Stimulated activated naive B cell treated with anti-CD40 and anti-IgM and Interleukin-4, amounts not matched to agents 10 μg/mL and 1 μg/mL and 100 μg/mL, for 72 hours (primary cell): ENCODE data around the gene SIGLEC7.

Experiments used
- ATAC-seq, 2 donors: fragments of 150-1000 bp; cut with Tn5 transposase; replicated peaks; 2 replicates each; pipeline ENCODE4 v1.10.0; 2021; ENCODE audit warnings: moderate library complexity in 1 of 2
- DNase-seq: peaks from one replicate; pipeline ENCODE4 v3.0.0; 2021
- H3K27ac Mint-ChIP-seq: one replicate; pipeline ENCODE4 v1.8.0; 2022; ENCODE audit warnings: mild to moderate bottlenecking, mixed read lengths
- H3K27me3 Mint-ChIP-seq, 2 donors: one replicate each; pipeline ENCODE4 v1.8.0; 2022; ENCODE audit warnings: mixed read lengths in 2 of 2
- H3K36me3 Mint-ChIP-seq, 2 donors: one replicate each; pipeline ENCODE4 v1.8.0; 2022; ENCODE audit warnings: mixed read lengths in 2 of 2, mild to moderate bottlenecking in 1 of 2
- H3K4me1 Mint-ChIP-seq, 2 donors: one replicate each; pipeline ENCODE4 v1.8.0; 2022; ENCODE audit warnings: mixed read lengths in 2 of 2, mild to moderate bottlenecking in 1 of 2
- H3K4me3 Mint-ChIP-seq, 2 donors: one replicate each; pipeline ENCODE4 v1.8.0; 2022; ENCODE audit warnings: mild to moderate bottlenecking in 2 of 2, mixed read lengths in 2 of 2, moderate library complexity in 1 of 2
- H3K9me3 Mint-ChIP-seq, 2 donors: one replicate each; pipeline ENCODE4 v1.8.0; 2022; ENCODE audit warnings: mixed read lengths in 2 of 2, mild to moderate bottlenecking in 1 of 2

SIGLEC7 gene

GRCh38 chr19:51123802-51124201, 18.3 kb upstream of the SIGLEC7 start:
- no peak for DNase-seq
- Mint-ChIP-seq H3K27me3 (peaks cover 22 to 24% of the 10 kb centered on the region in 2 donors), H3K4me3 (no peak overlapping the region)

GRCh38 chr19:51124216-51124615, 17.9 kb upstream of the SIGLEC7 start:
- Mint-ChIP-seq H3K4me1 (peaks cover 18 to 48% of the 10 kb centered on the region in 2 donors), H3K4me3 (no peak overlapping the region), H3K27me3 (peaks cover 23 to 24% of the 10 kb centered on the region in 2 donors), H3K27ac (no peak overlapping the region), H3K36me3 (no peaks in the 10 kb centered on the region), H3K9me3 (peaks cover 0 to 2% of the 10 kb centered on the region in 2 donors)
- ATAC-seq (no peak), DNase-seq (no peak)

More at GRCh38 chr19:51123802-51124201, 18.3 kb upstream of the SIGLEC7 start:
- no peak overlapping the region for H3K27ac Mint-ChIP-seq
- no peaks in the 10 kb centered on the region for H3K36me3 Mint-ChIP-seq
- H3K4me1 Mint-ChIP-seq: peaks cover 18 to 46% of the 10 kb centered on the region in 2 donors
- peaks cover 0 to 2% of the 10 kb centered on the region in 2 donors for H3K9me3 Mint-ChIP-seq
- no peak for ATAC-seq

- ATAC-seq (no peak), DNase-seq (no peak)
- Mint-ChIP-seq H3K27me3 (peaks cover 25 to 26% of the 10 kb centered on the region in 2 donors), H3K4me1 (peaks cover 18 to 51% of the 10 kb centered on the region in 2 donors), H3K9me3 (peaks cover 0 to 2% of the 10 kb centered on the region in 2 donors), H3K4me3 (no peak within 1 kb of the TSS), H3K36me3 (peaks cover 0 to under 1% of the 10 kb centered on the region in 2 donors), H3K27ac (no peak within 1 kb of the TSS)
Measured at GRCh38 chr19:51124729-51125128, 17.4 kb upstream of the SIGLEC7 start, which contains the start of gene SIGLEC9. TSS of gene SIGLEC9 (plus strand) at chr19:51124906. CDS start at chr19:51124975, 69 bp downstream.

GRCh38 chr19:51125421-51126075, 16.6 kb upstream of the SIGLEC7 start:
- no peak for DNase-seq
- H3K9me3 Mint-ChIP-seq: peaks cover 0 to 2% of the 10 kb centered on the region in 2 donors

GRCh38 chr19:51127032-51127431, 15.1 kb upstream of the SIGLEC7 start:
- no peak overlapping the region for H3K4me3 Mint-ChIP-seq
- peaks cover 0 to 1% of the 10 kb centered on the region in 2 donors for H3K9me3 Mint-ChIP-seq
- peaks cover 22 to 66% of the 10 kb centered on the region in 2 donors for H3K4me1 Mint-ChIP-seq
- no peak for DNase-seq
- H3K36me3 Mint-ChIP-seq: peaks cover 0 to 4% of the 10 kb centered on the region in 2 donors
- no peak overlapping the region for H3K27ac Mint-ChIP-seq
- ATAC-seq: no peak
- peaks cover 25 to 27% of the 10 kb centered on the region in 2 donors for H3K27me3 Mint-ChIP-seq

More at GRCh38 chr19:51125421-51126075, 16.6 kb upstream of the SIGLEC7 start:
- H3K36me3 Mint-ChIP-seq: peaks cover 0 to 3% of the 10 kb centered on the region in 2 donors
- peaks cover 21 to 56% of the 10 kb centered on the region in 2 donors for H3K4me1 Mint-ChIP-seq
- H3K27me3 Mint-ChIP-seq: peaks cover 25 to 30% of the 10 kb centered on the region in 2 donors
- no peak overlapping the region for H3K4me3 Mint-ChIP-seq
- H3K27ac Mint-ChIP-seq: no peak overlapping the region
- ATAC-seq: no peak

- Mint-ChIP-seq H3K9me3 (peaks cover 0 to 1% of the 10 kb centered on the region in 2 donors), H3K4me1 (peaks cover 27 to 66% of the 10 kb centered on the region in 2 donors), H3K27ac (no peak overlapping the region), H3K36me3 (peaks cover 0 to 4% of the 10 kb centered on the region in 2 donors), H3K4me3 (no peak overlapping the region), H3K27me3 (peaks cover 24 to 28% of the 10 kb centered on the region in 2 donors)
- DNase-seq (no peak), ATAC-seq (no peak)
Measured at GRCh38 chr19:51127755-51128154, 14.3 kb upstream of the SIGLEC7 start.

GRCh38 chr19:51128227-51128626, 13.9 kb upstream of the SIGLEC7 start:
- Mint-ChIP-seq H3K9me3 (peaks cover 0 to 1% of the 10 kb centered on the region in 2 donors), H3K27ac (no peak overlapping the region), H3K4me1 (peaks cover 26 to 61% of the 10 kb centered on the region in 2 donors), H3K4me3 (no peak overlapping the region), H3K36me3 (peaks cover 0 to 4% of the 10 kb centered on the region in 2 donors), H3K27me3 (peaks cover 24 to 28% of the 10 kb centered on the region in 2 donors)
- ATAC-seq: no peak
- no peak for DNase-seq

- DNase-seq: no peak
- Mint-ChIP-seq H3K4me3 (no peak overlapping the region), H3K27me3 (peaks cover 18 to 28% of the 10 kb centered on the region in 2 donors), H3K4me1 (peaks cover 18 to 52% of the 10 kb centered on the region in 2 donors), H3K27ac (no peak overlapping the region), H3K36me3 (peaks cover 0 to 7% of the 10 kb centered on the region in 2 donors), H3K9me3 (peaks cover 0 to 4% of the 10 kb centered on the region in 2 donors)
- no peak for ATAC-seq
Measured at GRCh38 chr19:51129716-51130115, 12.4 kb upstream of the SIGLEC7 start.

- peak overlapping the region; percentile 60 for H3K27ac Mint-ChIP-seq
- peaks cover 0 to 11% of the 10 kb centered on the region in 2 donors for H3K9me3 Mint-ChIP-seq
- DNase-seq (peak; percentile 19), ATAC-seq (peak; percentile 69 to 80)
- peaks cover 23 to 45% of the 10 kb centered on the region in 2 donors for H3K27me3 Mint-ChIP-seq
- peak overlapping the region; percentile 46 to 69 for H3K4me3 Mint-ChIP-seq
- peaks cover 3 to 12% of the 10 kb centered on the region in 2 donors for H3K36me3 Mint-ChIP-seq
- peaks cover 21 to 71% of the 10 kb centered on the region in 2 donors for H3K4me1 Mint-ChIP-seq
Measured at GRCh38 chr19:51131780-51132680, 10.1 kb upstream of the SIGLEC7 start.

GRCh38 chr19:51135004-51135403, 7.1 kb upstream of the SIGLEC7 start:
- no peak for ATAC-seq
- no peak overlapping the region for H3K27ac Mint-ChIP-seq

GRCh38 chr19:51135986-51136762, 5.9 kb upstream of the SIGLEC7 start:
- peaks cover 31 to 73% of the 10 kb centered on the region in 2 donors for H3K4me1 Mint-ChIP-seq
- no peak for ATAC-seq

More at GRCh38 chr19:51135004-51135403, 7.1 kb upstream of the SIGLEC7 start:
- peaks cover 3 to 9% of the 10 kb centered on the region in 2 donors for H3K36me3 Mint-ChIP-seq
- H3K4me3 Mint-ChIP-seq: no peak overlapping the region
- DNase-seq: no peak
- peaks cover 0 to 11% of the 10 kb centered on the region in 2 donors for H3K9me3 Mint-ChIP-seq
- peaks cover 29 to 72% of the 10 kb centered on the region in 2 donors for H3K4me1 Mint-ChIP-seq
- peaks cover 22 to 52% of the 10 kb centered on the region in 2 donors for H3K27me3 Mint-ChIP-seq

GRCh38 chr19:51136851-51137551, 5.1 kb upstream of the SIGLEC7 start:
- peaks cover 20 to 45% of the 10 kb centered on the region in 2 donors for H3K27me3 Mint-ChIP-seq
- peak; percentile 57 to 61 for ATAC-seq
- peaks cover 0 to 10% of the 10 kb centered on the region in 2 donors for H3K9me3 Mint-ChIP-seq
- DNase-seq: peak; percentile 9
- H3K36me3 Mint-ChIP-seq: peaks cover 3 to 7% of the 10 kb centered on the region in 2 donors
- H3K4me1 Mint-ChIP-seq: peaks cover 32 to 68% of the 10 kb centered on the region in 2 donors
- H3K4me3 Mint-ChIP-seq: peak overlapping the region; percentile 27 to 57
- H3K27ac Mint-ChIP-seq: peak overlapping the region; percentile 76

More at GRCh38 chr19:51135986-51136762, 5.9 kb upstream of the SIGLEC7 start:
- no peak for DNase-seq
- Mint-ChIP-seq H3K36me3 (peaks cover 3 to 9% of the 10 kb centered on the region in 2 donors), H3K4me3 (peak overlapping the region in 1 of 2 donors; percentile 57), H3K27me3 (peaks cover 15 to 45% of the 10 kb centered on the region in 2 donors), H3K9me3 (peaks cover 0 to 11% of the 10 kb centered on the region in 2 donors), H3K27ac (no peak overlapping the region)
